ENCODE measurements around the gene SMARCA4. TPM values are rescaled to one million over a fixed set of nuclear protein-coding genes. Genes with fewer than 3 reads are reported as not detected.

The SMARCA4 gene
- polyA plus RNA-seq, 1 donor, result 91.1 TPM

DNA sequence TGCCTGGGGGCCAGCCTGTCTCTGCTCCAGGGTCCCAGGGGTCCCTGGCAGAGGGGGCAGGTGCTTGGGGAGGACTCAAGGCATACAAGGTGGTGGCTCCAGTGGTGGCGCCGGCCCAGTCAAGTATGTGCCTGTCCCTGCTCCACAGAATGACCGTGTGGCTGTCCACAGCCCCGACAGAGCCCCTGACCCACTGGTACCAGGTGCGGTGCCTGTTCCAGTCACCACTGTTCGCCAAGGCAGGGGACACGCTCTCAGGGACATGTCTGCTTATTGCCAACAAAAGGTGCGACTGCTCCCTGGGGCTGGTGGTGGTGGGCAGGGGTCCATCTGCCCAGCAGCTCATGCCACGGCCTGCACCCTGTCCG is 40.6 kb upstream of the SMARCA4 start:
- Histone ChIP-seq H3K9me3 (ENCODE audit: control insufficient read depth, low read depth, low read length) (no peaks in the 10 kb centered on the region), H3K36me3 (ENCODE audit: control insufficient read depth, insufficient read depth, low read length) (peaks cover 86% of the 10 kb centered on the region), H3K4me1 (ENCODE audit: control insufficient read depth, insufficient read depth, low read length) (peaks cover 4% of the 10 kb centered on the region), H3K4me3 (ENCODE audit: low read length) (no peak overlapping the region), H3K27me3 (ENCODE audit: control insufficient read depth, insufficient read depth, low read length) (no peaks in the 10 kb centered on the region), H3K27ac (ENCODE audit: low read length) (no peak overlapping the region)
- no peak for DNase-seq
- WGBS (ENCODE audit: insufficient coverage, low lambda C conversion rate), result no CpG with 5 or more reads among the region's 10 CpGs

DNA sequence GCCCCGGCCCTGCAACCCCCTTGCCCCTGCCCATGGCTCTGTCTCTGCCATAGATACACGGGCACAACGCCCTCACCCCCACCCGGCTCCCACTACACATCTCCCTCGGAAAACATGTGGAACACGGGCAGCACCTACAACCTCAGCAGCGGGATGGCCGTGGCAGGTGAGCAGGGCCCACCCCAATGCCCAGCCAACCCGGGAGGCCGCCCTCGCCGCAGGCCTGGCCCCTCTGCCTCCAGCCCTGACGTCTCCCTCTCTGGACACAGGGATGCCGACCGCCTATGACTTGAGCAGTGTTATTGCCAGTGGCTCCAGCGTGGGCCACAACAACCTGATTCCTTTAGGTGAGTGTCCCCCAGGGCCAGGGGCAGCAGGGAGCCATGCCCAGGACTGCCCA is 40.0 kb upstream of the SMARCA4 start:
- WGBS (ENCODE audit: insufficient coverage, low lambda C conversion rate), result no CpG with 5 or more reads among the region's 16 CpGs
- no peak overlapping the region for H3K27ac ChIP-seq (ENCODE audit: low read length)
- H3K4me1 ChIP-seq (ENCODE audit: control insufficient read depth, insufficient read depth, low read length), result peaks cover 3% of the 10 kb centered on the region
- H3K9me3 ChIP-seq (ENCODE audit: control insufficient read depth, low read depth, low read length), result no peaks in the 10 kb centered on the region
- no peak for DNase-seq
- no peaks in the 10 kb centered on the region for H3K27me3 ChIP-seq (ENCODE audit: control insufficient read depth, insufficient read depth, low read length)
- peaks cover 86% of the 10 kb centered on the region for H3K36me3 ChIP-seq (ENCODE audit: control insufficient read depth, insufficient read depth, low read length)
- H3K4me3 ChIP-seq (ENCODE audit: low read length), result no peak overlapping the region

DNA sequence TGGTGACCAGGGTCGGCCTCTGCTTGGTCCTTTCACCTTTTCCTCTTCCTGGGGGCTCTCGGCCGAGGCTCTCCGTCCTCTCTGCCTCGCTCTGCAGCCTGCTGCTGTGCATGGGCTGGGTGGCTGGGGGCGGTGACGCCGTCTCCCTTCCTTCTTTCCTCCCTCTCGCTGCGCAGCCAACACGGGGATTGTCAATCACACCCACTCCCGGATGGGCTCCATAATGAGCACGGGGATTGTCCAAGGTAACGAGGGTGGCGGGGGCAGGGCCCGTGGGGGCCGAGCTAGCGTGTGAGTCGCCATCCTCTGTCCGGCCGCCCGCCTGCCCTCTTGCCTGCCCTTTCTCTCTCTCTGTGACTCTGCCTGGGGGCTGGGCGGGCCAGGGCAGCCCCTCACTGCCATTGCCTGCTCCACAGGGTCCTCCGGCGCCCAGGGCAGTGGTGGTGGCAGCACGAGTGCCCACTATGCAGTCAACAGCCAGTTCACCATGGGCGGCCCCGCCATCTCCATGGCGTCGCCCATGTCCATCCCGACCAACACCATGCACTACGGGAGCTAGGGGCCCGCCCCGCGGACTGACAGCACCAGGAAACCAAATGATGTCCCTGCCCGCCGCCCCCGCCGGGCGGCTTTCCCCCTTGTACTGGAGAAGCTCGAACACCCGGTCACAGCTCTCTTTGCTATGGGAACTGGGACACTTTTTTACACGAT is 39.5 kb upstream of the SMARCA4 start:
- DNase-seq, result no peak
- no peaks in the 10 kb centered on the region for H3K4me1 ChIP-seq (ENCODE audit: control insufficient read depth, insufficient read depth, low read length)
- peaks cover 80% of the 10 kb centered on the region for H3K36me3 ChIP-seq (ENCODE audit: control insufficient read depth, insufficient read depth, low read length)
- H3K4me3 ChIP-seq (ENCODE audit: low read length), result no peak overlapping the region
- H3K27me3 ChIP-seq (ENCODE audit: control insufficient read depth, insufficient read depth, low read length), result no peaks in the 10 kb centered on the region
- H3K27ac ChIP-seq (ENCODE audit: low read length), result no peak overlapping the region
- H3K9me3 ChIP-seq (ENCODE audit: control insufficient read depth, low read depth, low read length), result no peaks in the 10 kb centered on the region
- 76% methylated on average over 3 of the region's 43 CpGs for WGBS (ENCODE audit: insufficient coverage, low lambda C conversion rate)

DNA sequence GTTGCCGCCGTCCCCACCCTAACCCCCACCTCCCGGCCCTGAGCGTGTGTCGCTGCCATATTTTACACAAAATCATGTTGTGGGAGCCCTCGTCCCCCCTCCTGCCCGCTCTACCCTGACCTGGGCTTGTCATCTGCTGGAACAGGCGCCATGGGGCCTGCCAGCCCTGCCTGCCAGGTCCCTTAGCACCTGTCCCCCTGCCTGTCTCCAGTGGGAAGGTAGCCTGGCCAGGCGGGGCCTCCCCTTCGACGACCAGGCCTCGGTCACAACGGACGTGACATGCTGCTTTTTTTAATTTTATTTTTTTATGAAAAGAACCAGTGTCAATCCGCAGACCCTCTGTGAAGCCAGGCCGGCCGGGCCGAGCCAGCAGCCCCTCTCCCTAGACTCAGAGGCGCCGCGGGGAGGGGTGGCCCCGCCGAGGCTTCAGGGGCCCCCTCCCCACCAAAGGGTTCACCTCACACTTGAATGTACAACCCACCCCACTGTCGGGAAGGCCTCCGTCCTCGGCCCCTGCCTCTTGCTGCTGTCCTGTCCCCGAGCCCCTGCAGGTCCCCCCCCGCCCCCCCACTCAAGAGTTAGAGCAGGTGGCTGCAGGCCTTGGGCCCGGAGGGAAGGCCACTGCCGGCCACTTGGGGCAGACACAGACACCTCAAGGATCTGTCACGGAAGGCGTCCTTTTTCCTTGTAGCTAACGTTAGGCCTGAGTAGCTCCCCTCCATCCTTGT is 38.8 kb upstream of the SMARCA4 start:
- no peak for DNase-seq
- WGBS (ENCODE audit: insufficient coverage, low lambda C conversion rate), result 100% methylated on average over 1 of the region's 33 CpGs
- Histone ChIP-seq H3K4me3 (ENCODE audit: low read length) (no peak overlapping the region), H3K9me3 (ENCODE audit: control insufficient read depth, low read depth, low read length) (no peaks in the 10 kb centered on the region), H3K27me3 (ENCODE audit: control insufficient read depth, insufficient read depth, low read length) (no peaks in the 10 kb centered on the region), H3K4me1 (ENCODE audit: control insufficient read depth, insufficient read depth, low read length) (no peaks in the 10 kb centered on the region), H3K36me3 (ENCODE audit: control insufficient read depth, insufficient read depth, low read length) (peaks cover 75% of the 10 kb centered on the region), H3K27ac (ENCODE audit: low read length) (no peak overlapping the region)

DNA sequence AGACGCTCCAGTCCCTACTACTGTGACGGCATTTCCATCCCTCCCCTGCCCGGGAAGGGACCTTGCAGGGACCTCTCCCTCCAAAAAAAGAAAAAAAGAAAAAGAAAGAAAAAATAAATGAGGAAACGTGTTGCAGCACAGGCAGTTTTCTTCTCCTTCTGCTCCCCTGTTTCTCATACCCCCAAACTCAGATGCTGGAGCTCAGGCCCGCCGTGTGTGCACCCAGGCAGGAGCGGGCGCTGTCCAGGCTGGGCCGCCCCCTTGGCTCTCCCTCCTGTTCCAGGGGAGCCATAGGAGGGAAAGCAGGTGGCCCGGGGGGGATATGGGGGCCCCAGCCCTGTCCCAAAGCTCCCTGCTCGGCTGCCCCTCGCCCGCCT is 38.2 kb upstream of the SMARCA4 start:
- peaks cover 77% of the 10 kb centered on the region for H3K36me3 ChIP-seq (ENCODE audit: control insufficient read depth, insufficient read depth, low read length)
- no peaks in the 10 kb centered on the region for H3K9me3 ChIP-seq (ENCODE audit: control insufficient read depth, low read depth, low read length)
- H3K4me3 ChIP-seq (ENCODE audit: low read length), result no peak overlapping the region
- H3K4me1 ChIP-seq (ENCODE audit: control insufficient read depth, insufficient read depth, low read length), result peaks cover 5% of the 10 kb centered on the region
- 80% methylated on average over 2 of the region's 13 CpGs for WGBS (ENCODE audit: insufficient coverage, low lambda C conversion rate)
- H3K27me3 ChIP-seq (ENCODE audit: control insufficient read depth, insufficient read depth, low read length), result no peaks in the 10 kb centered on the region
- no peak for DNase-seq
- no peak overlapping the region for H3K27ac ChIP-seq (ENCODE audit: low read length)

DNA sequence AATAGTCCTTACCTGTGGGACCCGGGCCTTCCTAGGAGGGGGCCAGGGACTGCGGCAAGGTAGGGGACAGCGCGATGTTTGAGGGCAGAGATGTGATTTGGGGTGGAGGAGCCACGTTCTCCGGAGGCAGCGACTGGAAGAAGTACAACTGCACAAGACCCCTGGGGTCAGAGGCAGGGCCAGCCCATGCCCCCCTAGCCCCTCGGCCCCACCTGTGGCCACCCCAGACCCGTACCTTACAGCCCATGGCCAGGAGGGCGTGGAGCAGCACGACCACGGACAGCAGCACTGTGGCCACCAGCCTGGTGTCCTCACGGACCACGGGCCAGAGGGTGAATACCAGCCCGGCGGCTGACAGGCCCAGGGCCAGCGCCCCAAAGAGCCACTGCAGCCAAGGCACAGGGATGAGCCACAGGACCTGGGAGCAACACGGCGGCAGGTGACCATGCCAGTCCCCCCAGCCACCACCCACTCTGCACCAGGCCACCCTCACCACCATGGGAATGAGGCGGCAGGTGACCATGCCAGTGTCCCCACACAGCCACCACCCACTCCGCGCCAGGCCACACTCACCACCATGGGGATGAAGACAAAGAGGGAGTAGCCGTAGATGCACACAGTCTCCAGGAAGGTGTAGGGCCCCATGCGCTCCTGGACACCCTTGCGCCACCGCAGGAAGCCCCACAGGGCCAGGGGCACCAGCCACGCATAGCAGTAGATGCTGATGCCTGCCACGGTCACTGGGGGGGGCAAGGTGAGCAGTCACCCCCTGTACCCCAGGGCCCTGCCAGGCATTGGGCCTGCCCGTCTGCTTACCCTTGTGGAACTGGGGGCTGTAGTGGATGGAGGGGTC is 37.3 kb upstream of the SMARCA4 start:
- no peak overlapping the region for H3K4me3 ChIP-seq (ENCODE audit: low read length)
- peaks cover 8% of the 10 kb centered on the region for H3K4me1 ChIP-seq (ENCODE audit: control insufficient read depth, insufficient read depth, low read length)
- H3K36me3 ChIP-seq (ENCODE audit: control insufficient read depth, insufficient read depth, low read length), result peaks cover 71% of the 10 kb centered on the region
- no peaks in the 10 kb centered on the region for H3K27me3 ChIP-seq (ENCODE audit: control insufficient read depth, insufficient read depth, low read length)
- no peaks in the 10 kb centered on the region for H3K9me3 ChIP-seq (ENCODE audit: control insufficient read depth, low read depth, low read length)
- no CpG with 5 or more reads among the region's 29 CpGs for WGBS (ENCODE audit: insufficient coverage, low lambda C conversion rate)
- no peak for DNase-seq
- no peak overlapping the region for H3K27ac ChIP-seq (ENCODE audit: low read length)

DNA sequence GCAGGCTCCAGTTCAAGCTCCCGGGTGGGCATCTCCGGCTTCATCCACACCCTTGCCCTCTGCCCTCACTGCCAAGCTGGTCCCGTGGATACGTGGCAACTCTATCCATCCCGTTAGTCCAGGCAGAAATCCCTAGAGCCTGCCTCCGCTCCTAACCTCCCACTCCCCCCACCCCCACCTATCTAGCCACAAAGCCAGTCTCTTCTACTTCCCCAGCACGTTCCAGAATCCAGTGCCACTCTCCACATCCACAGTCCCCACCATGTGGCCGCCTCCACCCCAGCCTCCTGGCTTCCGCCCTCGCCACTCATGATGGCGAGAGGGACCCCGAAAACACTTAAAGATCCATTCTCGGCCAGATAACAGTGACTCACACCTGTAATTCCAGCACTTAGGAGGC is 36.2 kb upstream of the SMARCA4 start:
- Histone ChIP-seq H3K27ac (ENCODE audit: low read length) (no peak overlapping the region), H3K27me3 (ENCODE audit: control insufficient read depth, insufficient read depth, low read length) (no peaks in the 10 kb centered on the region), H3K36me3 (ENCODE audit: control insufficient read depth, insufficient read depth, low read length) (peaks cover 60% of the 10 kb centered on the region), H3K9me3 (ENCODE audit: control insufficient read depth, low read depth, low read length) (no peaks in the 10 kb centered on the region), H3K4me3 (ENCODE audit: low read length) (no peak overlapping the region), H3K4me1 (ENCODE audit: control insufficient read depth, insufficient read depth, low read length) (peaks cover 9% of the 10 kb centered on the region)
- 83% methylated on average over 1 of the region's 13 CpGs for WGBS (ENCODE audit: insufficient coverage, low lambda C conversion rate)
- DNase-seq, result no peak

DNA sequence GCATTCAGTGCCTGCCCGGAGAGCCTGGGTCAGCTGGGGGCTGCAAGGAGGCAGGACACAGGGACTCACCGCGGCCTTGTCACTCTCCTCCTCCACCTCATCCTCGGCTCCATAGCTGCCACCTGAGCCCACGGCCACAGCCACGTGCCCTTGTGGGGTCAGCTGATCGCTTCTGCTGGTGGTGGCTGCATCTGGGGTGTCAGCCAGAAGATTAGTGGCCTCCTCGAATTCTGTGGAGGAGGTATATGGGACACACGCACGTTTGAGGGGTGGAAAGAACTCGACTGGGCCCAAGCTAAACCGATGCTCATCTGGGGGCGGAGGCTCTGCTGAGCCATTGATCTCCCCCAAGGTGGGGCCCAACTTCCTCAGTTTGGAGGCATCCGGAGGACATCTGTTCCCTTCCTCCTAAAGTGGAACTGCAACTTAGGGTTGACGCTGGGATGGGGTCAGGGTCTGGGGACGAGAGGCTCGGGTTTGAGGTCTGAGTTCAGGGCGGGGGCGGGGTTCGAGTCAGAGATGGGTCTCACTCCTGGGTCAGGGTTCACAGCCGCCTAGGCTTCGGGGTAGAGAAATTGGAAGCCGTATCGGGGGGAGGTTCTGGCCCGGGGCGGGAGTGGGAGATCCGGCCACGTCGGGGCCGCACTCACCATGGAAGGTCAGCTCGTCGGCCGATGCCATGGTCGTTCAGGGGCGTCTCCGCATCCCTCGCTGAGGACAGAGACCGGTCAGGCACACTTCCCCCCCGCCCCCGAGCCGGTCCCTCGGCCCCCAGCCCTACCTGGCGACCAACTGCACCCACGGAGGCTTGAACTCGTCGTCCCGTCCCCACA is 32.9 kb upstream of the SMARCA4 start:
- no CpG with 5 or more reads among the region's 47 CpGs for WGBS (ENCODE audit: insufficient coverage, low lambda C conversion rate)
- peak in 1 of 2 donors; percentile 37 for DNase-seq
- H3K9me3 ChIP-seq (ENCODE audit: control insufficient read depth, low read depth, low read length), result no peaks in the 10 kb centered on the region
- H3K27me3 ChIP-seq (ENCODE audit: control insufficient read depth, insufficient read depth, low read length), result no peaks in the 10 kb centered on the region
- peak overlapping the region; percentile 86 for H3K4me3 ChIP-seq (ENCODE audit: low read length)
- H3K36me3 ChIP-seq (ENCODE audit: control insufficient read depth, insufficient read depth, low read length), result peaks cover 34% of the 10 kb centered on the region
- peaks cover 22% of the 10 kb centered on the region for H3K4me1 ChIP-seq (ENCODE audit: control insufficient read depth, insufficient read depth, low read length)
- no peak overlapping the region for H3K27ac ChIP-seq (ENCODE audit: low read length)

DNA sequence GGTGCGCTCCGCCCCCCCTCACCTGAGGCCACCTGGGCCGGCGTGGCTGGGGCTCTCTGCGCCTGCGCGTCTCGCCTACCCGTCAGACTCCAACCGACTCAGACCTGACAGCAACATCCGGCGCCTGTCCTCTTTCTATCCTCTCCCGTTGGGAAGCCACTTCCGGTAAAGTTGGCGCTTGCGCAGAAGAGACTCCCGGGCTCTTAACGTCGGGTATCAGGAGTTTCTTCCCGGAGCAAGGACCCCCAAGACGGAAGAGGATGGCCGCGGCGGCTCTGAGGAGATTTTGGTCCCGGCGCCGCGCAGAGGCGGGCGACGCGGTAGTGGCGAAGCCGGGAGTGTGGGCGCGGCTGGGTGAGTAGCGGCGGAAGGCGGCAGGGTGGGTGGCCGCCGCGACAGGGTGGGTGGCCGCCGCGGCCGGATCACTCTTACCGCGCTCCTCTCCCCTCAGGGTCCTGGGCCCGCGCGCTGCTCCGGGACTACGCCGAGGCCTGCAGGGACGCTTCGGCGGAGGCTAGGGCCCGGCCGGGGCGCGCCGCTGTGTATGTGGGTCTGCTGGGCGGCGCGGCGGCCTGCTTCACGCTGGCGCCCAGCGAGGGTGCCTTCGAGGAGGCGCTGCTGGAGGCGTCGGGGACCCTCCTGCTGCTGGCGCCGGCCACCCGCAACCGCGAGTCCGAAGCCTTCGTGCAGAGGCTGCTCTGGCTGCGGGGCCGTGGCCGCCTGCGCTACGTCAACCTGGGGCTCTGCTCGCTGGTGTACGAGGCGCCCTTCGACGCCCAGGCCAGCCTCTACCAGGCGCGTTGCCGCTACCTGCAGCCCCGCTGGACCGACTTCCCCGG is 32.0 kb upstream of the SMARCA4 start, which contains the start of the genes TIMM29 and YIPF2:
Gene TIMM29 (plus strand): TSS at position 249 of the 839 bp plus-strand sequence. CDS start 12 bp downstream, at position 261.
Gene YIPF2 (minus strand): TSS at position 77 of the 839 bp plus-strand sequence. CDS start 229 bp downstream, outside the sequence.
- WGBS (ENCODE audit: insufficient coverage, low lambda C conversion rate), result no CpG with 5 or more reads among the region's 96 CpGs
- peak; percentile 98 to 99 for DNase-seq
- Histone ChIP-seq H3K4me1 (ENCODE audit: control insufficient read depth, insufficient read depth, low read length) (peaks cover 22% of the 10 kb centered on the region), H3K36me3 (ENCODE audit: control insufficient read depth, insufficient read depth, low read length) (peaks cover 26% of the 10 kb centered on the region), H3K9me3 (ENCODE audit: control insufficient read depth, low read depth, low read length) (no peaks in the 10 kb centered on the region), H3K4me3 (ENCODE audit: low read length) (peak within 1 kb of the TSS; percentile 86), H3K27me3 (ENCODE audit: control insufficient read depth, insufficient read depth, low read length) (no peaks in the 10 kb centered on the region), H3K27ac (ENCODE audit: low read length) (peak within 1 kb of the TSS; percentile 62)
